Measurements from ENCODE around the gene CCDC136. TPM values are rescaled to one million over a fixed set of nuclear protein-coding genes. Genes with fewer than 3 reads are reported as not detected.

Gene CCDC136
- total RNA-seq, 1 experiment from 2014 or later: 11.1 TPM

- ATAC-seq (no peak), DNase-seq (ENCODE audit: low read depth, low spot score) (no peak)
- peaks cover 22 to 25% of the 10 kb centered on the region in 2 experiments for H3K36me3 ChIP-seq (ENCODE audit: control insufficient read depth in 1 of 2, insufficient read depth in 2 of 2, low read length in 2 of 2)
- no peaks in the 10 kb centered on the region for H3K4me1 ChIP-seq (ENCODE audit: control insufficient read depth in 1 of 2, insufficient read depth in 2 of 2, low read length in 2 of 2)
- H3K27ac ChIP-seq (ENCODE audit: low read depth, low read length): no peak overlapping the region
- intact Hi-C loops (cut with micrococcal nuclease): no loop called here
- H3K4me3 ChIP-seq (replicated peaks in 1 of 2; ENCODE audit: low read depth in 1 of 2, low read length in 2 of 2): no peak overlapping the region
- TF ChIP-seq POLR2AphosphoS5 (IDR thresholded peaks at IDR 0.05; ENCODE audit: low read depth, low read length) (no peak), ZBTB33 (IDR thresholded peaks at IDR 0.05; ENCODE audit: extremely low read depth, insufficient replicate concordance, low read length) (no peak), CTCF (IDR thresholded peaks at IDR 0.05 in 2 of 3, conservative IDR thresholded peaks at IDR 0.05 in 1 of 3; ENCODE audit: borderline replicate concordance in 1 of 3, insufficient read depth in 1 of 3, low read depth in 2 of 3, low read length in 2 of 3) (no peak), EZH2 (IDR thresholded peaks at IDR 0.05) (no peak), TCF7L2 (IDR thresholded peaks at IDR 0.05; ENCODE audit: borderline replicate concordance, extremely low read depth, insufficient read depth, insufficient read length) (no peak), RAD21 (IDR thresholded peaks at IDR 0.05; ENCODE audit: low read depth) (no peak), CBX3 (IDR thresholded peaks at IDR 0.05; ENCODE audit: low read depth) (no peak), ZNF274 (IDR thresholded peaks at IDR 0.05; ENCODE audit: low read depth, low read length) (no peak), CEBPB (IDR thresholded peaks at IDR 0.05; ENCODE audit: low read depth) (no peak), POLR2A (IDR thresholded peaks at IDR 0.05; ENCODE audit: borderline replicate concordance, extremely low read depth, insufficient read depth, insufficient read length) (no peak), YY1 (IDR thresholded peaks at IDR 0.05; ENCODE audit: extremely low read depth, insufficient replicate concordance, low read depth, low read length) (no peak), EGR1 (IDR thresholded peaks at IDR 0.05; ENCODE audit: low read depth) (no peak), FOSL1 (IDR thresholded peaks at IDR 0.05; ENCODE audit: low read depth) (no peak), REST (IDR thresholded peaks at IDR 0.05; ENCODE audit: low read depth) (no peak), SIN3A (IDR thresholded peaks at IDR 0.05; ENCODE audit: low read depth) (no peak), JUND (IDR thresholded peaks at IDR 0.05) (no peak), ATF3 (IDR thresholded peaks at IDR 0.05) (no peak), MAX (IDR thresholded peaks at IDR 0.05) (no peak), SRF (IDR thresholded peaks at IDR 0.05; ENCODE audit: low read depth) (no peak)
- ChIA-PET RAD21 (ENCODE audit: low non-redundant PET in 1 of 2, low total read pairs in 2 of 2, uncharacterized antibody in 2 of 2, unreplicated experiment in 2 of 2) (no interaction called here), CTCF (no interaction called here), POLR2A (no interaction called here)
- no peaks in the 10 kb centered on the region for H3K9me2 ChIP-seq (ENCODE audit: insufficient read depth)
- no TSS peak for BruUV-seq (replicated peaks)
- peaks cover 96% of the 10 kb centered on the region for H3K79me2 ChIP-seq (ENCODE audit: insufficient read depth, low read length)
- H2AFZ ChIP-seq (ENCODE audit: low read depth, low read length, poor library complexity, severe bottlenecking): no peak overlapping the region
- peaks cover 29% of the 10 kb centered on the region; the same call in 1 of the 2 replicates for H4K20me1 ChIP-seq (ENCODE audit: insufficient read depth)
- no peak overlapping the region for H3K9ac ChIP-seq (ENCODE audit: low read length)
- no peak overlapping the region for H3K4me2 ChIP-seq (ENCODE audit: low read length)
- H3K9me3 ChIP-seq (ENCODE audit: control insufficient read depth in 1 of 2, insufficient read depth in 1 of 2, low read depth in 1 of 2, low read length in 2 of 2): no peaks in the 10 kb centered on the region
- H3K27me3 ChIP-seq (ENCODE audit: insufficient read depth, low read length): no peaks in the 10 kb centered on the region
These were observed 44.3 kb upstream of the CCDC136 start for GRCh38 chr7:128747327-128748079.
